Stimulated activated CD4-positive, alpha-beta T cell treated with anti-CD3 and anti-CD28 coated beads, Interleukin-4, amount 100 ng/mL, for 4 hours (primary cell): ENCODE data around the gene FAM72D.
"Not testable (repeated sequence)": the region's sequence is repeated elsewhere in the genome, so short reads cannot be mapped to it uniquely, and the experiment has no call there.

Experiments
- DNase-seq, 2 experiments: peaks; one replicate each; pipeline ENCODE4 v3.0.0-alpha.2; 2020

The FAM72D gene

DNA sequence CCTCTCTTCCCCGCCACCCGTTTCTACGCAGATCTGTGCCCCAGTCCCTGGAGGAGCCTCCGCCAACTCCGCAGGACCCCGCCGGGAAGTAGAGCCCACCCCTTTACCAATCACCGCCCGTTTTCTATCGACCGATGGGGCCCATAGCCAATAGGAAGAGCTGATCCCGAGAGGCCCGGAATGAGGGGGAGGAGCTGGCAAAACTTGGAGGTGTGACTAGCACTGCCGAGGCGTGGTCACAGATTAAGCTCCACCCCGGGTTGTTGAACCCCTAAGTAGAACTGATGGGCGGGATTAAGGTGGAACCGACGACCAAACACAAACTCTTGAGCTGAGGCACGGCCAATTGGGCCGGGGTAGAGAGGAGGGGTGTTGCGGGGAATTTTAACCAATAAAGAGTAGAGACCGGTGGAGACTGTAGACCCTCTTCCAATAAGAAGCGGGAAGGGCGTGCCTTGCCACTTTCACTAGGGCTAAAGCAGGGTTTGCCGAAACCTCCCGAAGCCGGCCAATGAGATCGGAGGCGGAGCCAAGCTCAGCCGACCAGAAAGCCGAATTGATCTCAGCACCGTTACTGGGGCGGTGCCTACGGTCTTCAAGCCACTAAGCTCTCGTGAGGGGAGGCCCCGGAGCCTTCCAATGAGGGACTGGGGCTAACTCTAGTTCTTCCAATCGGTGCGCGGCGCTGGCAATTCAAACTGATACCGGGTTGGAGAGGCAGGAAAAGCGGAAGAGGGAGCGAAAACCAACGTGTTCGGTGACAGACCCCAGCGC, at the start of gene FAM72D, which contains the start of gene SRGAP2B:
FAM72D (plus strand) TSS at position 691 of the 774 bp plus-strand sequence. CDS start 874 bp downstream, outside the sequence.
SRGAP2B (minus strand) TSS at position 45 of the 774 bp plus-strand sequence. CDS start 2,427 bp downstream, outside the sequence.
- DNase-seq: not testable (repeated sequence)

GRCh38 chr1:145047553-145047952, 48.2 kb upstream of the FAM72D start:
- not testable (repeated sequence) for DNase-seq

DNA sequence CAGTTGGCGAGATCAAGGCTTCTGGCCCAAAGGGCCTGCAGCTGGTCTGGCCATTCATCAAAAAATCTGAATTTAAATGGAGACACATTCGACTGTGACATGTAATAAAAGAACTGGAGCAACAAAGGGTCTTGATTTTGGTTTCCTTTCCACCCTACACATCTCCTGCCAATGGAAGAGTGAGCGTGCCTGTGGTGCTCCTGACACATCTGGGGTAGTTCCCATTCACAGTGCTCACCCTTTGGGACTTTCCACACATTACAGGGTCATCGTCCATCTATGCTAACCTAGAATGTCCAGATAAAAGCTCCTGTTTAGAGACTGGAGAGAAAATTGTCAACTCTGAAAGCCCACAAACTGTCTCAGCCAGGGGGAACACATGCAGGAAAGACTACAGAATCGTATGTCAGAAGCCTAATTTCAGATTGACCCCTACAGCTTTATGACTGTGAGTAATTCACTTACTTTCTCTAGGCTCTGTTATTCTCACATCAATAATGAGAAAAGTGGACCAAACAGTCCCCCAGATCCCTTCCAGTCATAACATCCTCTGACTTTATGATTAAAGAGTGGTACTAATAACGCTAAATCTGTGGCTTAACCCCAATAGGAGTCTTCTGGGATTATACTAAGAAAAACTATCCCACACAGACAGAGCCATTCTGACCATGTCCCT, 47.5 kb upstream of the FAM72D start:
- DNase-seq: not testable (repeated sequence)

DNA sequence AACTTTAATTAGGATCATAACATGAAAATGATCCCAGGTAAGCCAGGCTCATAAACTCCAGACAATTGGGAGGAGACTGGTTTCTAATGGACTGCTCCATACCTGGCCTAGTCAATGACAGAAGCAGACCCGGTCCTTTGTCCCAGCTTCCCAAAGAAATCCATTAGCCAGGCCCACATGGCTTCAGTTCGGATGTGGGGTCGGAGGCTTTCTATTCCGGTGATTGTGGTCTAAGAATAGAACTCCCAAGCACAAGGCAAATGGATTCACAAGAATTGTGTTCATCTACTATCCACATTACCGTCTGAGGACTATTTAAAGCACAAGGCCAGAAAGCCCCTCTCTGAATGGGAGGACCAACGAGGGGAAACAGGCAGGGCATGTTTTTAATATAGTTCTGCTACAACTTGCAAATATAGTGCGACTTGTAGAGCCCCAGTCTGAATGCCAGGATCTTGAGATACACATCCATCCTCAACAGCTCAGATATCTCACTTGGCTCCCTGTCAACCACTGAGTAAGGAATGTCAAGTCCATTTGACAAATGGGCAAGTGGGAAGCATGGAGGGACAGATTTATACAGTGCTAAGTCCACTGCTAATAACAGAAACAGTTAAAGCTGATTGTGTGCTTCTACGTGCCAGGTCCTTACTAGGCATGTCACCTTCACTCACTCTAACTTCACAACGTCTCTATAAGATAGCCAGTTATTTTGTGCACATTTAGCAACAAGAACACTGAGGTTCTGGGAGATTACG, 43.6 kb upstream of the FAM72D start:
- DNase-seq: not testable (repeated sequence)

DNA sequence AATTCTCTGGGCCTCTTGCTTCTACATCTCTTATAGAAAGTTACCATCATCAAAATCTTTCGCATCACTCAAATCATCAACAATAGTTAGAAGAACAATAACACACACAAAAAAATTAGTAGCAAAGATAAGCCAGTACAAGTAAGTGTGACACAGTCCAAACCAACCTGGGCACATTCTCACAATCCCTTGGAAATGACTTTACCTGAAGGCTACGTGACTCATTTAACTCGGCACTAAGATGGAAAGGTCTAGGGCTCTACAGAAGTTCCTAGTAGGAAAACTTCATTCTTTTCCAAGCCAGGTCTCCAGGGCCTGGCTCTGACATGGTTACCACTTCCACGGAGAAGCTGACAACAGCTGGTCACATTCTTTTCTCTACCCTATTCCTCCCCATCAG, 42.3 kb upstream of the FAM72D start:
- DNase-seq: not testable (repeated sequence)

DNA sequence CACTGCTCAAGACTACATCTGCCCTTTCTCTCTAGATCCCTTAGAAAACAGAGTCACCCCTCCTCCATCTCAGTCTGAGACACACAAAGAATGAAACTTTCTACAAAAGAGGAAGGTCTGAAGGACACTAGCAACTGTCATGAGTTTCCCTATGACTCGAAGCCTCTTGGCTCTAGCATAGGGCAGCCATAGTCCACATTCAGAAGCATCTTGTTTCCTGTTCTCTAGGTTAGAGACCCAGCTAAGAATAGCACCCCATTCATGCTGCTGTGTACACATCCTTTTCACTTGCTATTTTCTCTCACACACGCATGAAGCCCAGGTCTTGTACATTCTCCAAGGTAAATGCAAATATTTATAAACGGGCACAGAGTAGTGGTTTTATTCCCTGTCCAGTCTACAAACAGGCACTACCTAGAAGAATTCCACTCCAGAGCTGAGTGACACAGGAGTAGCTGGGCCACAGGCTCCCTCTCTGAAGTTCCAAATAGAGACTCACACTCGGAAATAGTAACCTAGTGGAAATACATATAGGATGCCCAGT, 40.5 kb upstream of the FAM72D start:
- not testable (repeated sequence) for DNase-seq

- DNase-seq: not testable (repeated sequence)
Observed at GRCh38 chr1:145058184-145058583, 37.6 kb upstream of the FAM72D start.

DNA sequence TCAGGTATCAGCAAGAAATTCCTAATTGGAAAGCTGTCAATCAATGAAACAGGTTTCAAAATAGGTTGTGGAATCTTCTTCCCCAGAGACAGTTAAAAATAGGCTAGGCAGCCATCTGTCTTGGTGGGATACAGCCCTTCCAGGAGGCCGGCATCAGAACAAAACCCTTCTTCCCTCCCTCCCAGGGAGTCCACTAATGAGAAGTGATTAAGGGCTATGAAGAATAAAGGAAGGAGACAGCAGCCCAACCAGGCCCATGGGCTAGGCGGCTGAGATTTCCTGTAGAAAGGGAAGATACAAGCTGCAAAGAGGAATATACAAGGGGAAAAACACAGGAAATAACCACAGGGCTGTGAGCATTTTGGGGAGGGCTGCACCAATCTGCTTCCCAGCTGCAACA, 32.5 kb upstream of the FAM72D start:
- not testable (repeated sequence) for DNase-seq

DNA sequence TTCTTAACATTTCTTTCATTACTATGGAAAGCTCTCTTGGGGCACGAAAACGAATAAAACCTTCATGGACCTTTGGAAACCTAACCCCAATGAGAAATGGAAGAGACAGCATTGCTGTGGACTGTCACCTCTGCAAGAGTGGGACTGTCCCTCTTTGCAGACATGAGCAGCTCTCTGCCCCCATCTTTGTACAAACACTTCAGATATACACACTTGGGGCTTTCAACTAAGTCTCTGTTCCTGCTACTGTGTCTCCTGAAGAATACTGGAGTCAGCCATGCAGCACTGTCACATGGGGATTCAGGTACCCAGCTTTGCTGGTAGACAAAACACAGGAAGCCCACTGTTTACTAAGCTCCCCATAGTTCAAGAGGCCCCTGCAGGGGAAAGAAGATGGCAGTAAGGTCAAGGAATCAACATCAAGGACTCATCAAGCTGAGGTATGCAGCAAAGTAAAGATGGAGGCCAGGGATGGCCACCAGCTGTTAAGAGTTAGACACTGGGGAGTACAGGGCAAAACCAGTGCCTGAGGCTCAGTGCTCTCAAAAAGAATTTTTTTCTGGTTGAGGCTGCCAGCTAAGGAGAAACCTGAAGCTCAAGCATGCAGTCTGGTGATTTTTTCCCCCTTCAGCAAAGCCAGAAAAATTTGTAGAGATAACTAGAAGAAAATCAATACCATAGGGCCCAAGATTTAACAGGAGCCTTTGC, 31.7 kb upstream of the FAM72D start:
- DNase-seq: not testable (repeated sequence)

DNA sequence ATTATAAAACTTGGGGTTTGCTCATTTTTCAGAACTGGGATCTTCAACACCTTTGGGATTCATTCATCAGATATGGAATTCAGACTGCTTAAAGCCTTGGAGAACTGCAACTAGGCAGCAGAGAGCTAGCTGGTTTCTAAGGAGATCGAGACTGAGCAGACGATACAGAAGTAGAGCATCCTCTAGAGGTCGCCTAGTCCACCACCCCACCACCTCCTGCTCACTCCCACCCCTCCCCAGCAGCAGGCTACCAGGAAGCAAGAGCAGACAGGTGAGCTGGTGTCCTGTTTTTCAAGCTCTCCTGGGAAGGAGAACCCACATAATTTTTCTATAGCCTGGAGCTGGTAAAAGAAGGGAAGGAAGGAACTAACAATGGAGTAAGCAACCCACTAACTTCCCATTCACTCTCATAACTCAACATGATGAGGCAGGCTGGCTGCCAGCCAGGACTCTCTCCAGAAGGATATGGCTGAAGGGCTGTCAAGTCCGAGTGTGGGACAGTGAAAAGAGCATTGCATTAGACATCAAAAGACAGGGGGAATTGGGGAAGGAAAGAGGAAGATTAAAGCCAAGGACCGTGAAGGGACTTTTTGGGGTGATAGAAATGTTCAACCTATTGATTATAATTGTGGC, 30.5 kb upstream of the FAM72D start:
- not testable (repeated sequence) for DNase-seq

DNA sequence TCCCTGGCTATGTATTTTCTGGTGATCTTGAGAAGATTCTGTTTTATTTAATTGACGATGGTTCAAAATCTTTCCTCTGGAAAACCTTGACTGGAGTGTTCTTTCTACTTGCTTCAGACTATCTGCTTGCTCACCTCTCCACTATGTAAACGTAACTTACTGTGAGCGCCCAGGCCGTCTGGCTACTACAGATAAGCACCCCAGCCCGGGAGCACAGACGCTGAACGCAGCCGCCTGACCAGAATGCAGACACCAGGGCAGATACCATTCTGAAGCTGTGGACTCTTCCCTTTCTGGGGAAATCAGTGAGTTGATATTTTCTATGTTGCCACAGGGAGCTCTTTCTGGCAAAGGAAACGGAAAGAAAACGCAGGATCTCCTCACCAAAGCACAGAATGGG, 29.3 kb upstream of the FAM72D start:
- not testable (repeated sequence) for DNase-seq

- not testable (repeated sequence) for DNase-seq
Observed at GRCh38 chr1:145071569-145071968, 24.2 kb upstream of the FAM72D start.

- not testable (repeated sequence) for DNase-seq
Observed at GRCh38 chr1:145074021-145074559, 21.7 kb upstream of the FAM72D start.

DNA sequence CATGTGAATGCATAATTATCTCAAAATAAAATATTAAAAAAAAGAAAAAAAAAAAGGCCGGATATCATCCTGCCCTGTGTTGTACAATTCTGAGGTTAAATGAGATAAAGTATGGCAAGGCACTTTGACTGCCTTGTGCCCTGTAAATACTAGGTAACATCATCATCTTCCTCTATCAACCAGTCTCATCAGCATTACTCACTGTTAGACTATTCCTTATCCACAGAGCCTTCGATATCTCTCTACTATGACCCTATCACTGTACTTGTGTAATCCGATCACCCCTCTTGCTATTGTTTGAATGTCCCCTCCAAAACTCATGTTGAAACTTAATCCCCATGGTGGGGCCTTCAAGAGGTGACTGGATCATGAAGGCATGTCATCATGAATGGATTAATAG, 18.9 kb upstream of the FAM72D start:
- DNase-seq: not testable (repeated sequence)

DNA sequence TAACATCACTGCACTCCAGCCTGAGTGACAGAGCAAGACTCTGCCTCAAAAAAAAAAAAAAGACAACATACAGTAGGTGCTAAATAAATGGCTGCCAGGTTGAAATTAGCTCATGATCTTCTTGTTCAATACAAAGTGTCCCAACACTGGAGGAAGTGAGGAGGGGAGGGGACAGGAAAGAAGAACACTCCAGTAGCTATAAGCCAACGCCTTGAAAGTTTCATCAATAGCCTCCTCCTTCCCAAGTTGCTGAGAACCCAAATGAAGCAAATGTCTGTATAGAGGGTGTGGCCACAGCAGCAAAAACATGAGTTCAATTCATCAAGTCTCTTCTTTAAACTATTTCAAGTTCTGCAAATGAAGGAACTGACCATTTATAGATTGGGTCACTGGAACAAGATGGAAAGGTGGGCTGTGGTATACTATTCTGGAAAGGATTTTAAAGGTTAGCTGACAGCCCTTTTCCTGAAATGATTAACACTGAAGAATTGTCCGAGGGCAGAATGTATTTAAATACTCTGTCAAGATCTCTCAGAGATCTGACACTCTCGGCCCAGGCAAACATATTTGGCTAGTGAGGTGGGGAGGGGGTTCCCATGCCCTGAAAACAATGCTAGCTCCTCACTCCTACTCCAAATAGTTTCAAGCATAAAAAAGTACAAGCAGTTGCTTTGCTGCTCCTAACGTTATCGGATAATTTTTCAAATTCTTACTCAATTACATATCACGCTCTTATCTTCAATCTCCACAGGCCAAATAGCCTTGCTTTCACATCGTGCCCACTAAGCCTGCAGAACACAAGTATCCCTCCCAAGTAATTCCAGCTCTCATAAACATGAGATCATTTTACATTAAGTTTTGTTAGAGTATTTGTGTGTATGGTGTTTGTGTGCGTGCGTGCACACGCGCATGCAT, 17.6 kb upstream of the FAM72D start:
- not testable (repeated sequence) for DNase-seq

DNA sequence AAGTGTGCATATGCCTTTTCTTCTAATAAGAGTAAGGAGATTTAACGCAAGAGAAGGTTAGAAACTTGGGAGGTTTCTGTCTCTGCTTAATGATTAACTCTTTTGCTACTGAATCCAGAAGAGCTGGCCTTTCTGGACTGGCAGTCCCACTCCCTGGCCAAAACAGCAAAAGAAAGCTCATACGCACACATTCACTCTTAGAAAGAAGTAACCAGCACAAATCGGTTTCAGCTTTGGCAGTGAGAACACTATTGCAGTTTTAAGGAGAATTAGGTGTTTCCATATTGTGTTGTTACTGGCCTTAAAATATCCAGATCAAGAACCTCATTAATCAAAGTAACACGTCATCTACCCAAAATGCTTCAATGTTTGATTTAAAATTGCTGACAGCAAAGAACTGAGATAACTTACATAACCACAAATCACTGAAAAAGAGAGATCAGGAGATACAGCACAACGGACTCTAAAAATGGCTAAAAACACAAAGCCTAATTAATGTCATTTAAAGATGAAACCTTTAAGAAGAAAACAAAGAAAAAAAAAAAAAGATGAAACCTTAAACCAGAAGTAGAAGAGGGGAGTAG, 16.9 kb upstream of the FAM72D start:
- DNase-seq: not testable (repeated sequence)

DNA sequence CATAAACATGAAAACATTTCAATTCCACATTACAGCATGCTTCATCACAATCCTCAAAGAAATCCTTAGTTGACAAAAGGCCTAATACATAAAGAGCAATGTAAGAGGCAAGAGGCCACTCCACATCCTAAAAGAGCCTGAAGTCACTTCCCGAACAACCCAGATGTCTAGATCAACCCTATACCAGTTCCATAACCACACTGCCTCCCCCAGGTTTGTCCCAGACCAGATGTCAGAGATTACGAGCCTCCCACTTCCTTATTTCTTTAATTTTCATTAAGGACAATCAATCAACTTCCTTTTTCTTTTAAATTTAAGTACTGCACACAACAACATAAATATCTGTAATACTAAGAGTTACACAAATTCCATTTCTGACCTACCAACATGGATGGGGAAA, 16.0 kb upstream of the FAM72D start:
- DNase-seq: not testable (repeated sequence)

- DNase-seq: not testable (repeated sequence)
Observed at GRCh38 chr1:145080193-145080592, 15.6 kb upstream of the FAM72D start.

DNA sequence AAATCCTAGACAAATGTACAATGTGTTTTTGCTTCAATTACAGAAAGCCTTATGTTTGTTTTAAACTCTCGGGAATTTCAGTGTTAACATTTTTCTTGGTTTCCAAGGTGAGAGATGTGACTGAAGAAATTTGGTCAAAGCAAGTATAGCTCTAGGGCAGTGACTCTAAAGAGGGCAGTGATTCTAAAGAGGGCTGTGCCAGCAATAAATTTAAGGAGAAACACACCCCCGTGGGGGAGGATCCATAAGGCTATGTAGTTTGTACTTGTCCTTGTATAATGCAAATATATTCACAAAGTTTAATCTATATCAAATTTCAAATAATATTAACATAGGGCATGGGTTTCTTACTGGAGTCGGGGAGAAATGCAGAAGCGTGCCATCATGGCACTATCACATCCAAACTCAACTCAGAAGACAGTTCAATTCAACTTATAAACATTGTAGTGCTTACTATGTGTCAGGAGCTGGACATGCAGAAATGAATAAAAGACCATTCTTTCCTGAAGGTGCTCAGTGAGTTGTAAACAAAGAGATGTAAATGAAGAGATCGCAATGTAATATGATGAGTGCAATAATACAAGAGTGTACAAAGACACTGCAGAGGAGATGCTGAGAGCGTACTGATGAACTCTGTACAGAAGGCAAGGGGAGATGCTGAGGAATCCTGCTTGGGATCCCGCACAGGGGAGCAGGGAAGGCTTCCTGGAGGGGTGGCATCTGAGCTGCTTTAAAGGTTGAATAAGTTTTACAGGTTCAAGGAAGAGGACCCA, 13.1 kb upstream of the FAM72D start:
- DNase-seq: not testable (repeated sequence)
